ENCODE results near the gene MTERF4. TPM values are rescaled to one million over a fixed set of nuclear protein-coding genes. Genes with fewer than 3 reads are reported as not detected.

MTERF4 gene
- total and polyA plus RNA-seq, 2 of the 13 experiments (the other 11 are each of a cell fraction or from before 2014, with no cell fraction given), result 50.5 to 59.8 TPM

GRCh38 chr2:241096979-241097378, 5.1 kb downstream of the MTERF4 start:
- no peaks in the 10 kb centered on the region; a peak in 1 of 5 replicates for H3K27me3 ChIP-seq (ENCODE audit: control insufficient read depth in 1 of 2, insufficient read depth in 2 of 2, low read length in 2 of 2)
- no peak overlapping the region for H3K4me3 ChIP-seq (replicated peaks in 1 of 3; ENCODE audit: insufficient read depth in 1 of 3, low read depth in 2 of 3, low read length in 3 of 3)
- TF ChIP-seq ZNF569 (CRISPR knock-in tag; IDR thresholded peaks at IDR 0.05; ENCODE audit: borderline replicate concordance) (no peak), SP1 (IDR thresholded peaks at IDR 0.05) (no peak), SP1 (CRISPR knock-in tag; IDR thresholded peaks at IDR 0.05) (no peak), ZMYM2 (CRISPR knock-in tag; IDR thresholded peaks at IDR 0.05) (no peak), ETV6 (CRISPR knock-in tag; conservative IDR thresholded peaks at IDR 0.05) (no peak), SMARCC2 (IDR thresholded peaks at IDR 0.05) (no peak), ZBTB42 (CRISPR knock-in tag; IDR thresholded peaks at IDR 0.05) (no peak), TOE1 (CRISPR knock-in tag; IDR thresholded peaks at IDR 0.05) (no peak), PPARG (CRISPR knock-in tag; conservative IDR thresholded peaks at IDR 0.05) (no peak), FOXJ3 (CRISPR knock-in tag; IDR thresholded peaks at IDR 0.05; ENCODE audit: borderline replicate concordance) (no peak), LCORL (IDR thresholded peaks at IDR 0.05) (no peak), LCORL (CRISPR knock-in tag; IDR thresholded peaks at IDR 0.05) (no peak), HMGXB3 (CRISPR knock-in tag; IDR thresholded peaks at IDR 0.05; ENCODE audit: borderline replicate concordance) (no peak)
- no peak for FAIRE-seq
- in situ Hi-C loops (cut with HindIII; ENCODE audit: extremely low pct_ligation_motif_present, low pct_unique_long_range_greater_than_20kb) (no loop called here), intact Hi-C loops (cut with micrococcal nuclease; ENCODE audit: unreplicated experiment) (no loop called here)
- H3K9ac ChIP-seq (ENCODE audit: insufficient read depth, low read depth, low read length), result no peak overlapping the region
- peaks cover 13% of the 10 kb centered on the region; the same call in 1 of the 2 replicates for H4K20me1 ChIP-seq (ENCODE audit: insufficient read depth, low read length)
- DNase-seq (ENCODE audit: low spot score), result no peak
- no peaks in the 10 kb centered on the region for H3K9me3 ChIP-seq (ENCODE audit: low read length)
- ChIA-PET CTCF (ENCODE audit: low intra/inter-chr PET ratio, low total read pairs) (no interaction called here), POLR2A (no interaction called here)
- no TSS peak for BruUV-seq (replicated peaks)
- H3K36me3 ChIP-seq (replicated peaks in 1 of 2; ENCODE audit: control insufficient read depth in 1 of 2, insufficient read depth in 2 of 2, low read length in 2 of 2), result peaks cover 19 to 47% of the 10 kb centered on the region in 2 experiments
- no peak overlapping the region for H3K27ac ChIP-seq (ENCODE audit: extremely low read length, insufficient read depth, low read length)
- H3K79me2 ChIP-seq (ENCODE audit: insufficient read depth, low read length), result peaks cover 41% of the 10 kb centered on the region
- peaks cover 62% of the 10 kb centered on the region for H3K4me1 ChIP-seq (ENCODE audit: insufficient read depth, low read length)
- ATAC-seq, result no peak
- no peak overlapping the region for H3K4me2 ChIP-seq (ENCODE audit: low read depth, low read length)
- H2AFZ ChIP-seq (ENCODE audit: low read length), result no peak overlapping the region
- WGBS (ENCODE audit: low lambda C conversion rate), result over 99% methylated on average over 8 of the region's 8 CpGs
